ENCODE results near the gene SLC35E1.

SLC35E1 gene

DNA sequence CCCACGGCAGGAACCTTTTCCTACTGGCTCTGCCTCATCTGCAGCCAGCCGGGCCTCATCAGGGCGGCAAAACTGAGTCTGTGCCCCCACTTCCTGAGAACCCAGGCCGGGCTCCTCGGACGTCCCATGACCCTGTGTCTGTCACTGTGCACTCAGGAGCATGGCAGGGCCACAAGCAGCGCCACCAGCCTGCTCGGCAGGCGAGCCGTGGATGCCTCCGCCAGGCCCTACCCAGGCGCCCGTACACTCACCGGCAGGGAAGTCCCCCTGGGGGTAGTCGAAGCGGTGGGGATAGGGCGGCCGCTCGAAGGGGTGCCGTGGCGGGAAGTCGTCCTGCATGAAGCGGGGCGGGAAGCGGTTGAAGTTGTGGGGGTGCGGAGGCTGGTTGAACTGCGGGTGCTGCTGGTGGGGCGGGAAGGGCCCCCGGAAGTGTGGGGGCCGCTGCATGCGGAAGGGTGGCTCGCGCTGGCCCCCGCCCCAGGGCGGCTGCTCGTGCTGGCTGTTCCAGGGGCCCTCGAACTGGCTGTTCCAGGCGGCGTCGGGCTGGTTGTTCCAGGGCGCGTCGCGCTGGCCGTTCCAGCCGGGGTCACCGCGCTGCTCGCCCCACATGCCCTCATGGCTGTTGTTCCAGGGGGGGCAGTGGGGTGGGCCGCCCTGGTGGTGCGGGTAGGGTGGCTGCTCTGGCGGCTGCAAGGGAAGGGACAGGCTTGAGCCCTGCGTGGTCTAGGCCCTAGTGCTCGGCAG is 47.1 kb downstream of the SLC35E1 start:
- TF ChIP-seq, protein P1, sequence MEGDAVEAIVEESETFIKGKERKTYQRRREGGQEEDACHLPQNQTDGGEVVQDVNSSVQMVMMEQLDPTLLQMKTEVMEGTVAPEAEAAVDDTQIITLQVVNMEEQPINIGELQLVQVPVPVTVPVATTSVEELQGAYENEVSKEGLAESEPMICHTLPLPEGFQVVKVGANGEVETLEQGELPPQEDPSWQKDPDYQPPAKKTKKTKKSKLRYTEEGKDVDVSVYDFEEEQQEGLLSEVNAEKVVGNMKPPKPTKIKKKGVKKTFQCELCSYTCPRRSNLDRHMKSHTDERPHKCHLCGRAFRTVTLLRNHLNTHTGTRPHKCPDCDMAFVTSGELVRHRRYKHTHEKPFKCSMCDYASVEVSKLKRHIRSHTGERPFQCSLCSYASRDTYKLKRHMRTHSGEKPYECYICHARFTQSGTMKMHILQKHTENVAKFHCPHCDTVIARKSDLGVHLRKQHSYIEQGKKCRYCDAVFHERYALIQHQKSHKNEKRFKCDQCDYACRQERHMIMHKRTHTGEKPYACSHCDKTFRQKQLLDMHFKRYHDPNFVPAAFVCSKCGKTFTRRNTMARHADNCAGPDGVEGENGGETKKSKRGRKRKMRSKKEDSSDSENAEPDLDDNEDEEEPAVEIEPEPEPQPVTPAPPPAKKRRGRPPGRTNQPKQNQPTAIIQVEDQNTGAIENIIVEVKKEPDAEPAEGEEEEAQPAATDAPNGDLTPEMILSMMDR (conservative IDR thresholded peaks at IDR 0.05), result no peak
- no peak overlapping the region for H3K27ac ChIP-seq

DNA sequence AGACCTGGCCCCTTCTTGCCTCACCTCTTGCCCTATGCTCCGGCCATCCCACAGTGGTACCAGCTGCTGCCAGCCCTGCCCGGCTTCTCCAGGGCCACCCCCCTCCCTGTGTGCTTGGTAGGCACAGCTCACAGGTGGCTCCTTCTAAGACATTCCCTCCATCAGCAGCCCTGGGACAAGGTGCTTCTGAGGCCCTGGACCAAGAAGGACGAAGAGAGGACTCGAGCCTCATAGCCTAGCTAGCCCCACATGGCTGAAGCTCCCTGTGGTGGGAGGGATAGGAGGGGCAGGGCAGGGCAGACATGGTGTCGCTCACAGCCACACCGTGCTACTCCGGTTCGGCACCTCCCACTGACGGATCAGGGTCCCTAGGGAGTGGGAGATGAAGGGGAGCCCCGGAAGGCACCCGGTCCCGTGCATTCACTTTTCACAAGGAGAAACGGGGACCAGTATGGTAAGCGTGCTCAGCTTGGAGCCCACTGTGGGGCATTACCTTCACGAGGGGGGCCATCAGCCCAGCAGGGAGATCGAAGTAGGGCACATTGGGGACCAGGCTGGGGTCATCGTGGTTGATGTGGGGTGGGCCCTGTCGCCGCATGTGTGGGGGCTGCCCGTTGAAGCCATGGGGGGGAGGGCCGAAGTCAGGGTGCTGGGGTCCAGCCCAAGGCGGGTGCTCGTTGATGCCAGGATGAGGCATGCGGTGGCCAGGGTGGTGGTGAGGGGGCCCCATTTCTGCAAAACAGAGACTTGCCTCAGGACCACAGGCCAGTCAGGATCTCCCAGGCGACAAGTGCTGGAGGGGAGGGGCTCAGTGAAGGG is 49.4 kb downstream of the SLC35E1 start:
- no peak overlapping the region for H3K27ac ChIP-seq
- TF ChIP-seq, protein P1 (conservative IDR thresholded peaks at IDR 0.05), result no peak

DNA sequence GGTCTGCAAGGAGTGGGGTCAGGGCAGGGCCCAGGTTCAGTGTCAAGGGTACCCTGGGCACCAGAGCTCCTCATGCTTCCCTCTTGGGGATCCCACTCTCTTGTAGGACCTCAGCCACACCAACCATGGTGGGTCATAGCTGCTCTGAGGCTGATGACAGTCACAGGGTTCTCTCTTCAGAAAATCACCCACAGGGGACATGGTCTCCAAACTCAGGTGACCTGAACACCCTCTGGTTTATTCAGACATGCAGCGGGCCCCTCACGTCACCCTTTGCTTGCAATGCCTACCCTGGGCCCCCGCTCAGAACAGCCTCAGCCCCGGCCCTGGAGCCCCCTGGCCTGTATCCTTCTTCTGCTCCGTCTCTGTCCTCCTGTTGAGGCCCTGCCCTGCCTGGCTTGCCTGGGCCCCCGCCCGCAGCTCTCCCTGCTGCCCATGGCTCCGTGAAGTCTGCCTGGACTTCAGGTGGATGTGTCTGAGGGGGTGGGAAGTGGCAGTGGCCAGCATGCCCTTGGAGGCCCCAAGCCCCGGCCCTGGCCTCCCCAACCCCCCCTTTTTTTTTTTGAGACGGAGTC is 50.4 kb downstream of the SLC35E1 start:
- H3K27ac ChIP-seq, result no peak overlapping the region
- TF ChIP-seq, protein P1 (conservative IDR thresholded peaks at IDR 0.05), result no peak

DNA sequence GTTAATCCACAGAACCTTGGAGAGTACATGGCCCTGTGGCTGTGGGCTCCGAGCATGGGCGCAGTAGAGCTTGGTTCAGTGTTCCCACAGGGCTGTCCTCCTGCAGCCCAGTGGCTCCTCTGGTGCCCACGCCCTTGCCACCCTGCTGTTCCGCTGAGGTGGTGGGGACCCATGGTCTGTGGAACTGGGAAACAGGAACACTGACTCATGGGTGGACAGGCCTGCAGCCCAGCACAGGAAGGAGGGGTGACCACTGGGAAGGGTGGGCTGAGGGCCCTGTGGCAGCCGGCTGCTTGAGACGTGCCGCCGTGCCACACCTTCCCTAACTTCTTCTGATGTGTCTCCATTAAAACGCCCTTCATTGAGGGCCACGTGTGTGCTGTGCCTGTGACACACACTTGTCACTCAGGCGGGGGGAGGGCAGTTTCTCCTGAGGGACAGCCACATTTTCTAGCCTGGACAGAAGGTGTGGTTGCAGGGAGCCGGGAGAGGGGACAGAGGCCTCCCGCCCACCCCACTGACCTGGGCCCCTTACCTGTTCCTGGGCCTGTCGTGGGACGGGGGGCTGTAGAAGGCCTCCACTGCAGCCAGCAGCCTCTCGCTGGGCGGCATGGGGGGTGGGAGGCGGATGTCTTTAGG is 51.1 kb downstream of the SLC35E1 start:
- H3K27ac ChIP-seq, result no peak overlapping the region
- TF ChIP-seq, protein P1 (conservative IDR thresholded peaks at IDR 0.05), result no peak

DNA sequence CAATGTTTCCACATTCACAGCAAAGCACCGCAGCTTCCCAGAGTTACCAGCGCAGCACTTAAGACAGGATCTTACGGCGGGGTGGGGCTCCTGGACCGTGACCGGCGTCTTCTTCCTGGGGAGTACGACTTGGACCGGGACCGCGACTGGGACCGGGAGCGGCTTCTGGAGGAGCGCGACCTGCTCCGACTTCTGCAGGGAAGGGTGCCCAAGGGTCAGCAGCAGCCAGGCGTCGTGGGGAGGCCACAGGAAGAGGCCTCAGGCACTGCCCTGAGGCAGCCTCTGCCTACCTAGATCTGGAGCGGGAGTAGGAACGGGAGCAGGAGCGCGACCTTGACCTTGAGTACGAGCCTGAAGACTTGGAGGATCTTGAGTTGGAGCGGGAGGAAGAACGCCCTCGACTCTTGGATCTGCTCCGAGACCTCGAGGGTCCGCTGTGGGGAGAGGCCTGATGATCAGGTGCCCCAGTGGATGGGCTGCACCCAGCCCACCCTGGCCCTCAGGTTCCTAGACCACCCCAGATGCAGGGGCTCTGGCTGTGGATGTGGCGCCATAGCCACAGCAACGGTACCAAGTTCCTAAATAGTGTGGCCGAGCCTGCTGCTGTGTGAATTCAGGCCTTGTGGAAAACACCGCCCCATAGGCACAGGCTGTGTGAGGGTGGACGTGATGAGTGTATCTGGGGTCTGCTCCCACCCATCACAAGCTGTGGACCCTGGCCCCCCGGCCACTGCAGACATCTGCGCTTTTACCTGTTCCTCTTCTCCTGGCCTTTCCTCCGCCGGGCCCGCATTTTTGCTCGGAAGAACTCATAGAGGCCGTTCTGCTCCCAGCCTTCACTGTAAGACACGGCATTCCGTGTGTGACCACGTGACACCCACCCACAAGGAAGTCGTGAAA is 51.9 kb downstream of the SLC35E1 start:
- TF ChIP-seq, protein P1 (conservative IDR thresholded peaks at IDR 0.05), result no peak
- no peak overlapping the region for H3K27ac ChIP-seq

DNA sequence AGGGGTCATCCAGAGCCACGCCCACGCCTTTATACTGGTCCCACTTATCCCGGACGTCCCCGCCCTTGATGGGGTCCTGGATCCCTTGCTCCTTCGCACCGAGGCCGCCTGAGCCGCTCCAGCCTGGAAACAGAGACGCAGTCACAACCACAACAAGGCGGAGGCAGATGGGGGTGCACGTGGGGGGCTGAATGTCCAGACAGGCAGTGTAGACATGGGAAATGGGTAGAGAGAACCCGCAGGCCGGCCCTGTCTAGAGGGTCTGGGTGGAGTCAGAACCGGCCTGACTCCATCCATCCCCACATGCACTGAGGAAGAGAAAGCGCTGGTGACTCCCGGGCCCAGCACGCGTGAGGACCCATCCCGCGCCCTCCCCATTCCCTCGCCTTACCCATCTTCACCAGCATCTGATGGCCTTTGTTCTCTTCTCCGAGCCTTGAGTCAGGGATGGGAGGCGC is 53.0 kb downstream of the SLC35E1 start:
- no peak overlapping the region for H3K27ac ChIP-seq
- TF ChIP-seq, protein P1 (conservative IDR thresholded peaks at IDR 0.05), result no peak

All from VCaP (cell line).